ENCODE measurements around the gene KAZN. TPM values are rescaled to one million over a fixed set of nuclear protein-coding genes. Genes with fewer than 3 reads are reported as not detected.

KAZN gene
- total RNA-seq, 6 experiments from 2014 or later = 13.1 to 22.3 (median 20.7) TPM

- no peak for DNase-seq
- H3K9me3 Mint-ChIP-seq = peaks cover 18% of the 10 kb centered on the region
- no peak overlapping the region for H3K4me3 Mint-ChIP-seq
- peaks cover 8% of the 10 kb centered on the region; the same call in 1 of the 2 replicates for H3K27me3 Mint-ChIP-seq (ENCODE audit: insufficient read depth)
- peaks cover 7% of the 10 kb centered on the region; the same call in 1 of the 2 replicates for H3K4me1 Mint-ChIP-seq (ENCODE audit: low read depth)
- peaks cover 6% of the 10 kb centered on the region for H3K36me3 Mint-ChIP-seq (ENCODE audit: low read depth)
- TF ChIP-seq, protein P1, sequence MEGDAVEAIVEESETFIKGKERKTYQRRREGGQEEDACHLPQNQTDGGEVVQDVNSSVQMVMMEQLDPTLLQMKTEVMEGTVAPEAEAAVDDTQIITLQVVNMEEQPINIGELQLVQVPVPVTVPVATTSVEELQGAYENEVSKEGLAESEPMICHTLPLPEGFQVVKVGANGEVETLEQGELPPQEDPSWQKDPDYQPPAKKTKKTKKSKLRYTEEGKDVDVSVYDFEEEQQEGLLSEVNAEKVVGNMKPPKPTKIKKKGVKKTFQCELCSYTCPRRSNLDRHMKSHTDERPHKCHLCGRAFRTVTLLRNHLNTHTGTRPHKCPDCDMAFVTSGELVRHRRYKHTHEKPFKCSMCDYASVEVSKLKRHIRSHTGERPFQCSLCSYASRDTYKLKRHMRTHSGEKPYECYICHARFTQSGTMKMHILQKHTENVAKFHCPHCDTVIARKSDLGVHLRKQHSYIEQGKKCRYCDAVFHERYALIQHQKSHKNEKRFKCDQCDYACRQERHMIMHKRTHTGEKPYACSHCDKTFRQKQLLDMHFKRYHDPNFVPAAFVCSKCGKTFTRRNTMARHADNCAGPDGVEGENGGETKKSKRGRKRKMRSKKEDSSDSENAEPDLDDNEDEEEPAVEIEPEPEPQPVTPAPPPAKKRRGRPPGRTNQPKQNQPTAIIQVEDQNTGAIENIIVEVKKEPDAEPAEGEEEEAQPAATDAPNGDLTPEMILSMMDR (IDR thresholded peaks at IDR 0.05) = no peak
- no peak overlapping the region for H3K27ac Mint-ChIP-seq
Measured at GRCh38 chr1:14846688-14847087, 248.2 kb downstream of the KAZN start.

DNA sequence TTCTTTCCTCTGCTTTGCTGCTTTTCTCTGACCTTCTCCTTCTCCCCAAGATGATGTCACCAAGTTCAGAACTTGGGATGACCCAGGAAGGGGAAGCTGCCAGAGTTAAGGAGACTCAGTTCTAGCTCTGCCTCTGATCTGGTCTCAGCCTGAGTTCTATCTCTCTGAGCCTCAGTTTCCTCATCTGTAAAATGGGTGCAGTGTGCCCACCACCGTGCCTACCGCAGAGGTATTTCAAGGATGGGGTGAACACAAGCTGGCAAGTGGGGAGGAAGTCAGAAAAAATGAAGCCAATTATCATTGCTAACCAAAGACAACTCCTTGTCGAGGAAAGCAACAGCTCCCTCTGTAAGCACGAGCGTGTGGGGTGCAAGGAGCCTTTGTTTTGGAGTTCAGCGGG is 249.7 kb downstream of the KAZN start:
- Mint-ChIP-seq H3K27ac (no peak overlapping the region), H3K36me3 (ENCODE audit: low read depth) (no peaks in the 10 kb centered on the region; the same call in 1 of the 2 replicates), H3K9me3 (peaks cover 6% of the 10 kb centered on the region; the same call in 1 of the 2 replicates), H3K4me1 (ENCODE audit: low read depth) (peaks cover 7% of the 10 kb centered on the region; the same call in 1 of the 2 replicates), H3K27me3 (ENCODE audit: insufficient read depth) (peaks cover 8% of the 10 kb centered on the region; the same call in 1 of the 2 replicates), H3K4me3 (no peak overlapping the region)
- DNase-seq = no peak
- TF ChIP-seq, protein P1 (IDR thresholded peaks at IDR 0.05) = no peak

GRCh38 chr1:14848625-14849024 is 250.1 kb downstream of the KAZN start:
- H3K9me3 Mint-ChIP-seq = peaks cover 6% of the 10 kb centered on the region; the same call in 1 of the 2 replicates

GRCh38 chr1:14849038-14849437 is 250.6 kb downstream of the KAZN start:
- peaks cover 2% of the 10 kb centered on the region; the same call in 1 of the 2 replicates for H3K9me3 Mint-ChIP-seq
- H3K4me1 Mint-ChIP-seq (ENCODE audit: low read depth) = peaks cover 7% of the 10 kb centered on the region; the same call in 1 of the 2 replicates
- DNase-seq = no peak
- no peaks in the 10 kb centered on the region; the same call in 1 of the 2 replicates for H3K36me3 Mint-ChIP-seq (ENCODE audit: low read depth)
- TF ChIP-seq, protein P1 (IDR thresholded peaks at IDR 0.05) = no peak
- no peak overlapping the region; the same call in 1 of the 2 replicates for H3K27ac Mint-ChIP-seq
- H3K27me3 Mint-ChIP-seq (ENCODE audit: insufficient read depth) = peaks cover 12% of the 10 kb centered on the region
- H3K4me3 Mint-ChIP-seq = no peak overlapping the region; the same call in 1 of the 2 replicates

More at GRCh38 chr1:14848625-14849024, 250.1 kb downstream of the KAZN start:
- Mint-ChIP-seq H3K27ac (no peak overlapping the region), H3K4me3 (no peak overlapping the region), H3K27me3 (ENCODE audit: insufficient read depth) (peaks cover 9% of the 10 kb centered on the region; the same call in 1 of the 2 replicates), H3K4me1 (ENCODE audit: low read depth) (peaks cover 7% of the 10 kb centered on the region; the same call in 1 of the 2 replicates), H3K36me3 (ENCODE audit: low read depth) (no peaks in the 10 kb centered on the region; the same call in 1 of the 2 replicates)
- TF ChIP-seq, protein P1 (IDR thresholded peaks at IDR 0.05) = no peak
- DNase-seq = no peak

DNA sequence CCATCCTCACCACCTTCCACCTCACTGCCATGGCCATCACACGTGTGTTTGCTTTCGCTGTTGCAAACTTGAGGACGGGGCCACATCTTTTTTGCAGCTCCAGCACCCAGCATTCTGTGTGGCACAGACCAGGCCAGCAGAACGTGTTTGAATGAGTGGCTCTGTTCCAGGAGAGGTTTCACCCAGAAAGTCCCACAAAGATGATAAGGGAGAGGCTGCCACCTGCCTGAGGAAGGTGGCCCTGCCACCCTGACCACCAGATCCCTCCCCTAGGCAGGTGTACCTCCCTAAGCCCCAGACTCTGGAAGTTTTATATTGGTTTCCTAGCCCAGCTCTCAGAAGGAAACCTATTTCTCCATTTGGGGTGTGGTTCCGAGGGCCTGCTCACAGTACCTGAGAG is 252.1 kb downstream of the KAZN start:
- H3K4me1 Mint-ChIP-seq (ENCODE audit: low read depth) = peaks cover 7% of the 10 kb centered on the region; the same call in 1 of the 2 replicates
- no peak overlapping the region for H3K4me3 Mint-ChIP-seq
- TF ChIP-seq, protein P1 (IDR thresholded peaks at IDR 0.05) = no peak
- H3K27me3 Mint-ChIP-seq (ENCODE audit: insufficient read depth) = peaks cover 15% of the 10 kb centered on the region
- DNase-seq = no peak
- H3K9me3 Mint-ChIP-seq = no peaks in the 10 kb centered on the region; the same call in 1 of the 2 replicates
- H3K36me3 Mint-ChIP-seq (ENCODE audit: low read depth) = no peaks in the 10 kb centered on the region; the same call in 1 of the 2 replicates
- no peak overlapping the region for H3K27ac Mint-ChIP-seq

Data from HFFc6 (cell line).